ENCODE data around the gene PARP8.

- no peak for TF ChIP-seq CTCF (IDR thresholded peaks at IDR 0.05)
- TF ChIP-seq POLR2AphosphoS5 (IDR thresholded peaks at IDR 0.05) = no peak
- TF ChIP-seq POLR2A (IDR thresholded peaks at IDR 0.05) = no peak
These were observed 48.6 kb downstream of the PARP8 start for GRCh38 chr5:50715001-50715400.

All from upper lobe of left lung (tissue), 4 donors.